GM13977 (cell line): ENCODE results near the gene EPHA6.

Experiments used
- DNase-seq: peaks from one replicate; pipeline ENCODE4 v3.0.0; 2012; ENCODE audit warnings: low spot score
- CTCF ChIP-seq: IDR thresholded peaks from 2 replicates; pipeline ENCODE4 v1.5.1; 2012; ENCODE audit warnings: mild to moderate bottlenecking, control low read depth; ENCODE audit not compliant: insufficient read depth; ENCODE audit errors: extremely low read depth, missing control alignments
- in situ Hi-C: fragments of 300-500 bp; cut with MboI; formaldehyde crosslinking; loops from one replicate; pipeline ENCODE4 v1.12.0; 2022; ENCODE audit warnings: low sequenced_read_pairs, low pct_unique_long_range_greater_than_20kb, mixed read lengths, inconsistent platforms; ENCODE audit not compliant: unreplicated experiment

Gene EPHA6

GRCh38 chr3:97161169-97161568 is 346.8 kb downstream of the EPHA6 start:
- in situ Hi-C loops, result no loop called here
- DNase-seq, result no peak
- no peak for TF ChIP-seq CTCF

GRCh38 chr3:97177242-97177641 is 362.8 kb downstream of the EPHA6 start:
- DNase-seq, result no peak
- in situ Hi-C loops, result no loop called here
- no peak for TF ChIP-seq CTCF

- no peak for TF ChIP-seq CTCF
- DNase-seq, result no peak
- in situ Hi-C loops, result no loop called here
Measured at GRCh38 chr3:97181704-97182103, 367.3 kb downstream of the EPHA6 start.

- in situ Hi-C loops, result no loop called here
- no peak for TF ChIP-seq CTCF
Measured at GRCh38 chr3:97187771-97188170, 373.4 kb downstream of the EPHA6 start.

GRCh38 chr3:97189835-97190234 is 375.4 kb downstream of the EPHA6 start:
- in situ Hi-C loops, result no loop called here
- DNase-seq, result no peak
- no peak for TF ChIP-seq CTCF

More at GRCh38 chr3:97187771-97188170, 373.4 kb downstream of the EPHA6 start:
- DNase-seq, result no peak

- TF ChIP-seq CTCF, result no peak
- DNase-seq, result no peak
- in situ Hi-C loops, result no loop called here
Measured at GRCh38 chr3:97197083-97197482, 382.7 kb downstream of the EPHA6 start.

GRCh38 chr3:97197830-97198229 is 383.4 kb downstream of the EPHA6 start:
- in situ Hi-C loops, result no loop called here
- DNase-seq, result no peak

More at GRCh38 chr3:97197830-97198229, 383.4 kb downstream of the EPHA6 start:
- no peak for TF ChIP-seq CTCF
